ENCODE measurements around the gene NES.

- no peak for TF ChIP-seq CTCF (IDR thresholded peaks at IDR 0.05)
- no peak for TF ChIP-seq POLR2A (IDR thresholded peaks at IDR 0.05)
Observed at GRCh38 chr1:156712626-156713025, 35.4 kb upstream of the NES start.
